HG03097 (cell line): ENCODE results near the gene LTA.
"Not testable (repeated sequence)": the region's sequence is repeated elsewhere in the genome, so short reads cannot be mapped to it uniquely, and the experiment has no call there.

Experiments
- ATAC-seq: cut with Tn5 transposase; IDR thresholded peaks from one replicate; pipeline ENCODE4 v1.9.1; 2021; ENCODE audit not compliant: unreplicated experiment, low FRiP score

LTA gene

GRCh38 chr6:31586008-31586407 is 13.9 kb downstream of the LTA start, which contains the start of gene LST1:
LST1 (plus strand) TSS chr6:31586277; CDS start chr6:31587300, 1,023 bp downstream.
- ATAC-seq = no peak

DNA sequence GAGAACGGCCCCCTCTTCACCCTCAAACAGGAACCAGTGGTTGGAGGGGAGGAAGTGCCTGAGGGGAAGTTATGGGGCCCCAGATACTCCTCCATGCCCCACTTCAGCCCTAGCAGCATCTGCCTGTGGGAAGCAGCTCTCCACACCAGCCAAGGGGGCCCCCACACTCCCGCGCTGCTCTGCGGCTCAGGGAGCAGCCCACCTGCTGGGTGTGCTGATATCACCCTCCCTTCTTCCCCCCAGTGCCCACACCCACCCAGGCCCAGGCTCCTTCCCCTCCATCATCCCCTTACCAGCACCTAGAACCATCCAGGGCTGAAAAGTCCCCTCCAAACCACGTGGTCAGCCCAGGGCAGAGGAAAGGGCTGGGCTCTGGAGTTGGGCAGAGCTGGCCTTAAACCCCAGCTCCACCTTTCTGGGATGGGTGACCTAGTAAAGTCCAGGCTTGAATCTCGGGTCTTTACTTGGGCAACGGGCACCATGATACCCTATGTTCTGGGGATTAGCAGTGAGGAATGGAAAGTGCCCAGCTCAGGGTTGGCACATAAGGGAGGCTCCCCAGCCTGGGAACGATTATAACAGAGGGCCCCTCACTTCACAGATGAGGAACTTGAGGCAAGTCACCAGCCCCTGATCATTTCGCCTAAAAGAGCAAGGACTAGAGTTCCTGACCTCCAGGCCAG is 14.7 kb downstream of the LTA start:
- ATAC-seq = no peak

GRCh38 chr6:31587791-31588777 is 16.0 kb downstream of the LTA start:
- ATAC-seq = no peak

DNA sequence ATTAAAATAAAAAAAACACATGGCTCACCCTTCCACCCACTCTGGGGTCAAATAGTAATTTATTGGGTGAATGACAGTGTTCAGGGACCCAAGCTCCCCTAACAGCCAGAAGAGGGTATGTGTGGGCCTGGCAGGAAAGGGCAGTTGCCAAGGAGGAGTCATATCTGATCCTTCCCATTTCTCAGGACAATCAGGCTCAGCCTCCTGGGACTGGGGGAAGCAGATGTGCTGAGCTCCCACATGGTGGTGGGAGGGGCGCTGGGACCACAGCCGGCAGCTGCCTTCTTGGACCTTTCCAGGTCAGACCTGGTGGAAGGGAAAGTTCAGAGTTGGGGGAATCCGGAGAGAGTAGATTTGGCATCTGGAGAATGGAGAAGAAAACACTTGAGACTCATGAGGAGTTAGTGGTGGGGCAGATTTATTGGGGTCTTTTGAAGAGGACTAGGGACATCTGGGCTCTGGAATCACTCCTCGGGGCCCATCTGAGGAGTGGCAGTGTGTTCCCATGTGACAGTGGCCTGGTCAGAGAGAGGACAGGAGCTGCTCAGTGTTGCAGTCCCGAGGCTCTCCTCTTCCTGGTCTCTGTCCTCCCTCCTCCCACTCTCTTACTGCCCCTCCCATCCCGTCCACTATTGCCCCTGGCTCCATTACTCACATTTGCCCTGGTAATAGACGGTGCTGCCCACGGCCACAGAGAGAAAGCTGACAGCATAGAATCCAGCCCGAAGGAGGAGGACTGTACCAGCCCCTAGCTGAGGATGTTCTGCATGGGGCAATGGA is 17.0 kb downstream of the LTA start:
- no peak for ATAC-seq

GRCh38 chr6:31590691-31591090 is 18.6 kb downstream of the LTA start:
- ATAC-seq = not testable (repeated sequence)

DNA sequence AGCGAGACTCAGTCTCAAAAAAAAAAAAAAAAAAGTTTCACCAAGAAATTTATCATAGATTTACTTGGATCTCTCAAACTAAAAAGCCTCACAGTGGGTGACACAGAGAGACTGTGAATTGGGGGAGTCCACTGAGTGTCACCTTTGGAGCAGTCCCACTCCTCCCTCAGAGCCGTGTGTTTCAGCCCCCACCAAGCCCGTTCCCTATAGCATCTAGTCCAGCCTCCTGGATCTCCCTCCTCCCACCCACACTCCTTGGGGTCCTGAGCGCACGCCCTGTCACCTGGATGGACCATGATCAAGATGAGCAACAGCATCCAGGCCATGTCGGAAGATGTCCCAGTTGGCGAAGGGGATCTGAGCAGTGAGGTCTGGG is 20.3 kb downstream of the LTA start:
- no peak for ATAC-seq

DNA sequence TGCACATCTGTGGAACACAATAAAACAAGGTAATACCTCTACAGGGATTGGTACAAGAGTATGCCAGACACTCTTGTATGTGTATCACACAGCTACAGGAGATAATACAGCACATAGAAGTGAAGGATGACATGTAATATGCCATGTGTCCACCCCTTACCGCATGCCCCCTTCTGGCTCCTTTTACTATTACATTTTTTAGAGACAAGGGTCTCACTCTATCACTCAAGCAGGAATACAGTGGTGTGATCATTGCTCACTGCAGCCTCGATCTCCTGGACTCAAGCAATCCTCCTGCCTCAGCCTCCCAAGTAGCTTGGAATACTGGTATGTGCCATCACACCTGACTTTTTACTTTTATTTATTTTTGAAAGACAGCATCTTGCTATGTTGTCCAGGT is 24.9 kb downstream of the LTA start:
- ATAC-seq = no peak

DNA sequence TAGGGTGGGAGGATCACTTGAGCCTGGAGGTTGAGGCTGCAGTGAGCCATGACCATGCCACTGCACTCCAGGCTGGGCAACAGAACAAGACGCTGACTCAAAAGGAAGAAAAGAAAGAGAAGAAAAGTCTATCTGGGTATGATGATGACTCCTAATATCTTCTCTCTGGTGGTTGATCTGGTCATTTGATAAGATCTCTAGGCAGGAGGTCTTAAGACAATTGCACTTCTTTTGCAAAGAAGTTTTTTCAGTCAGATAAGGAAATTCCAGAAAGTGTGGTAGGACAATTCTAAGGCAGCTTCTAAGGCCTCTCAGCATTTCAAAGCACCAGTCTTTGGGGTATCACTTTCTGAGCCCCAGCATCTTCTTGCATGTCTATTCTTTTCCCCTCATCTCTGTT is 35.2 kb downstream of the LTA start:
- ATAC-seq = no peak

DNA sequence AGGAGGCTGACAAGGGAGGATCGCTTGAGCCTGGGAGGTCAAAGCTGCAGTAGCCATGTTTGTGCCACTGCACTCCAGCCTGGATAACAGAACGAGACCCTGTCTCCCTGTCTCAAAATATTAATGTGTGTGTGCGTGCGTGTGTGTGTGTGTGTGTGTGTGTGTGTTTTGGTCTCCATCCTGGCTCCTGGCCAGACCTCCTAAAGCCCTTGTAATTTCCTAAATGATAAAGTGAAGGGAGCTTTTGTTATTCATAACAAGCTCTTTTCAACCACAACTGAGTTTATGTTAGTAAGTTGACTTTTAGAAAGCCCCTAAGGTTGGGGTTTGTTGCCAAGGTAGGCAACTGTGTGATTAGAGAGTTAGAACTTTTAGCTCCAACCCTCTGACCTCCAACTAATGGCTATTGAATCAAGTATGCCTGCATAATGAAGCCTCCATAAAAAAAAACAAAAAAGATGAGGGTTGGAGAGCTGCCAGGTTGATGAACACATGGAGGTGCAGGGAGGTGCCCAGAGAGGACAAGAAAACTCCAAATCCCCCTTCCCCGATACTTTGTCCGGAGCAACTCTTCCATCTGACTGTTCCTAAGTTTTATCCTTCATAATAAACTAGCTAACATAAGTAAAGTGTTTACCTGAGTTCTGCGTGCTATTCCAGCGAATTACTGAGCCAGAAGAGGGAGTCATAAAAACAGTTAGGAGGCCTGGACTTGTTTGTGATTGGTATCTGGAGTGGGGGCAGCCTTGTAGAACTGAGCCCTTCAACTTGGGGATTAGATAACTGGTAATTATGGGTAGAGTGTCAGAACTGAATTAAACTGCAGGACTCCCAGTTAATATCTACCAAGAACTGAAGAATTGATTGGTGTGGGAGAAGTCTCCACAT is 37.7 kb downstream of the LTA start:
- no peak for ATAC-seq

DNA sequence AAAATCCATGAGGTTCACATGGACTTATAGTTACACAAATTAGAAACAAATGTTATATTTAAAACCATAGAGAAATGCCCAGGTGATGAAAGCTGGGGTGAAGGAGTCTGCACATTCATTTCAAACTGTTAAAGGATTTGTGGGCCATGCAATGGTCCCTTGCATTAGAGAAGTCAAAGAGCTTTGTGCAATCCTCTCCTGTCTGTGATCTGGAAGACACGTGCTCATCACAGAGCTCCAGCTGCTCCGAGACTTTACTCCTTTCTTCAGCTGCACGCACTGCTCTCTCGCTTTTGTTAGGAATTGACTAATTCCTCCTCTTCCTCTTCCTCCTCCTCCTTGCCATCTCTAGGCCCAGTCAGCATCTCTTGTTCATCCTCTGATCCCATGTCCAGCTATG is 38.9 kb downstream of the LTA start:
- ATAC-seq = no peak

DNA sequence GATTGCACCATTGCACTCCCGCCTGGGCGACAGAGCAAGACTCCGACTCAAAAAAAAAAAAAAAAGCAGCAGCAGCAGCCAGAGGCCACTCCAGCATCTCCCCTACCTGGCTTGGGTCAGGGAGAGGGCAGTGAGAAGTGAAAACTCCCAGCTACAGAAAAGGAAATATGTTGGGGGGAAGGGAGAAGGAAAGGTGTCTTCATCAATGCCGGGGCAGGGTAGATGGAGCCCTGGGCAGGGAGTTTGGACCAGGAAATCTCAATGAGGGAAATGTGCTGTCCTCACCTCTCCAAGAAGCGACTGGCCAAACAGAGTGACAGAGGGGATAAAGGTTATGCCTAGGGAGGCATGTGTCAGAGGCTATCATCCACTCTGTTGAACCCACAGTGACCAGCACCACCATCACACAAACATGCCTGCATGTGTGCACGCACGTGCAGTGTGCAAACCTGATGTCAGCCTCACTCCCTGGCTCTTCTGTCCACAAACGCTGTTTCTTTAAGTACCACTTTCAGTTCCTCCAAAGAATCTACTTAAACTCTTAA is 42.1 kb downstream of the LTA start:
- no peak for ATAC-seq

DNA sequence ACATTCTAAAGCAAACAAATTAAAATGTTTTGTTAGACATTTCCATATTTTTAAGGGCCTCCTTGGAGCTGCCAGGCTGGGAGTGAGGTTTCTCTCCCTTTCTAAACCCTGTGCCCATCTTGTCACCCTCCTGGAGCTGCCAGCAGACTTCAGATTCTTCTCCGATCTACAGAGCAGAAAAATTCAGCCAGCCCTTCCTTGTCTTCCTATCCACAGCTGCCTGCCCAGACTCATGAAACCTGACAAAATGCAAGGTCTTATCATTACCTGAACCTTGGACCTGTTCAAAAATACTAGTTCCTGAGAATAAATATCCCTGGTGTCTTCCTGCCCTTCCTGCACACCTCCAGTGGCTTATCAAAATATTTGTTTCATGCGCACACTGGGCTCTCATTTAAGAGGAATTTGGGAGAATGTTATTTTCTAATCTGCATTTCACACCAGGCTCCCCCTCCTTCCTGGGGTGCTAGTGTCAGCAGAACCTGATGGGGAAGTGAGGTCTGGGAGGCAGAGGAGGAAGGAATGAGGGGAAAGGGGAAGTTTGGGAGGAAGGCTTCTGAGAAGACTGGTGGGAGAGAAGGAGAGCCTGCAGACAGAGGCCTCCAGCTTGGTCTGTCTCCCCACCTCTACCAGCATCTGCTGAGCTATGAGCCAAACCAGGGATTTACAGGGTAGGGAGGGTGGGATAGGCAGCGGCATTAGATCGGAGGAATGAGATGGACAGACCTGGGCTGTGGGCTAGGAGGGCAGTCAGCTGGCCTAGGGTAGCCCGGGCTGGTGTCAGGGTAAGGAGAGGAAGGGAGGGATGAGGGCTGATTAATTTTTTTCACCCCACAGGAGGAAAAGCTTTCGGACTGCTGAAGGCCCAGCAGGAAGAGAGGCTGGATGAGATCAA is 42.8 kb downstream of the LTA start, which contains the start of gene AIF1:
Gene AIF1, plus strand, starts transcription at position 551 of the 895 bp plus-strand sequence. Its CDS starts 96 bp downstream, at position 647.
- no peak for ATAC-seq

- ATAC-seq = no peak
Measured at GRCh38 chr6:31615748-31616147, 43.7 kb downstream of the LTA start.

- no peak for ATAC-seq
Measured at GRCh38 chr6:31617010-31617409, 44.9 kb downstream of the LTA start.

DNA sequence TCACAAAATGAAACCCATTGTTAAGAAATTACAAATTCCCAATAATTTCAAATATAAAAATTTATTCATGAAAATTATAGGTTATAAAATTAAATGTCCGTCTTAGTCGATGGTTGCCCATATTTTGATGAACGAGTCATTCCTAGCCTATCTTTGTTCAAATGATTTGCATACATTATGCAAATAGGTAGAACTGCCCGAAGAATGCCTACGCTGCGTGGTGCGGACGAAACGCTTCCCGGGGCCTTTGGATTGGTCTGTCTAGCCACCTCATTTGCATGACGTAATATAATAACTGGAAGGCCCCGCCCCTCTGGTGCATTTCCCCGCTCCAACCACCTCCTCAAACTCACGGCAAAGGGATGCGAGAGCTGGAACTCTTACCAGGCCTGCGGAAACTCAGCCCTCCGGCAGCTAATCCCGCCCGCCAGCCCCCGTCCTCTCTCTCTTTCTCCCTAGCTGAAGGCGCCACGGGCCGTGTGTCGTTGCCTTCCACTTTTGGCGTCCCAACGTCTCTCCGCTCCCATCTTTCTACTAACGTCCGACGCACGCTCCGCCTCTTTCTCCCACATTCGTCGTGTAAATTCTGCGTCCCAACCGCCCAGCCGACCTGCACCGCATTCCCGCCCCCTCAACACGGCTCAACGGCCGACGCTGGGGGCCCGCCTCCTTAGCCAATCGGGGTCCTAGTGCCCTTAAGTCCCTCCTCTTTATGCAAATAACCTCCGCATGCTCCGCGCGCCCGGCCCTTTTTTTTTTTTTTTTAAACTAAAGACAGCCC is 47.9 kb downstream of the LTA start:
- ATAC-seq = peak; percentile 76

DNA sequence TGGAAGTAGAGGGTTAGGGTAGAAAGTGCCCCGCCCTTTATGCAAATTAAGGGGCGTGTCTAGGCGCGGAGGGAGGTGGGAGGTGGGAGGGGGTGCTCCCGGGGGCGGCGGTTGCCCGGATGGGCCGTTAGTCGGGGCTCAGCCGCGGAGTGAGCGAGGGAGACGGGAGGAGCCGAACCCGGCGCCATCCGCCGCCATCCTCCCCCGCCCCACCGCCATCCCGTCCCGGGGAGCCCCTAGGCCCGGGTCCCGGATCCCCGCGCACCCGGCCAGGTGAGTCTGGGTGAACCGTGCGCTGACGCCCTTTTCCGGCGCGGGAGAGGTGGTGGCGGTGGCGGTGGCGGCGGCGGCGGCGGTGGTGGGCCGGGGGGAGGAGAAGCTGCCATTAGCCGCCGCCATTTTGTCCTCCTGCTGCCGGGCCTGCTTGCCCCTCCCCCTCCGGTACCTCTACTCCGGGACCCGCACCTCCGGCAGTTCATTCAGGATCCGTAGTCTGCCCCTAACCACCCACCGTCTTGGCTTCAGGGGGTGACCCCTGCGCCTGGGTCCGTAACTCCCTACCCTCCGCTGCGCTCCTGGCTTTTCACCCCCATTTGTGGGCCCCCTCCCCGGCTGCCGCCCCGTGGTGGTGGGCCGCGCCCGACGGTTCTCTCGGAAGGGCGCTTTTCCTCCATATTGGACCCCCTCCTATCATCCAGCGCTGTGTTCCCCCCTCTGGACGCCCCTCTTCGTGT is 48.7 kb downstream of the LTA start, which contains the start of gene PRRC2A:
Gene PRRC2A, plus strand, starts transcription at position 130 of the 734 bp plus-strand sequence. CDS start 2,075 bp downstream, outside the sequence.
- peak; percentile 55 for ATAC-seq
